ENCODE data around the gene DDR1. TPM values are rescaled to one million over a fixed set of nuclear protein-coding genes. Genes with fewer than 3 reads are reported as not detected.

DDR1 gene
- 12.3 and 13.1 TPM in 2 replicates for total RNA-seq

GRCh38 chr6:30883685-30884520 is at the start of gene DDR1:
DDR1 (plus strand) TSS chr6:30884519; CDS start chr6:30888730, 4,211 bp downstream.

DNA sequence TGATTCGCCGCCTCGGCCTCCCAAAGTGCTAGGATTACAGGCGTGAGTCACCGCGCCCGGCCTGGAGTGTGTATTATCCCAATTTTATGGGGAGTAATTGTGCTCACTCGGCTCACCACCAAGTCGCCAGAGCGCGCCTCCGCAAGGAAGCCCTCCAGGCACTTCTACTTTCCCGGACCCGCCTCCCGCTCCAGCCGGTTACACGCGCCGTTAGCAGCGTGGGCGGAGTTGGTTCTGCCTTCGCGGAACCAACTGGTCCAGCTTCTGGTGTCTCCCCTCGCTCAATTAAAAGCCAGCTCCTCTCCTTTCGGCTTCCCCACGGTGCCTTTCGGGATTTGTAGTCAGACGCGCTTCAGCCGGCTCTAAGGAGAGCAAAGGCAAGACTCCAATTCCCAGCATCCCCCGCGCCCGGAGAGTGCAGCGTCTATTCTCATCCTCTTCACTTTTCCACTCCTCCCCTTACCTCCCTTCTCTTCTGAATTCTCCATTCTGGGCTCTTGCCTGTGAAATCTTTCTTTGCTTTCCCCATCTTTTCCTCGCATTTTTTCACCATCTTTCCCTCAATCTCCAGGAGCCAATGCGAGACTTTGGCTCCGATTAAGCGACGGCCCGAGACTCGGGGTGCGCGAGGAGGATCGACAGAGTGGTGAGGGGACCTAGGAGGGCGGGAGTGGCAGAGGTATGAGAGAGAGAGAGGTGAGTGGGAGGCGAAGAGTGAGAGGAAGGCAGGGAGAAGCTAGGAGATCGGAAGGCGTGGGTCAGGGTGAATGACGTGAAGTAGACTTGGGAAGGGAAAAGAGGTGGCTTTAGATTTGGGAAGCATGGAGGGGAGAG is 23.7 kb downstream of the DDR1 start, which contains the start of gene GTF2H4:
Gene GTF2H4 (plus strand): TSS at position 450 of the 834 bp plus-strand sequence.

DNA sequence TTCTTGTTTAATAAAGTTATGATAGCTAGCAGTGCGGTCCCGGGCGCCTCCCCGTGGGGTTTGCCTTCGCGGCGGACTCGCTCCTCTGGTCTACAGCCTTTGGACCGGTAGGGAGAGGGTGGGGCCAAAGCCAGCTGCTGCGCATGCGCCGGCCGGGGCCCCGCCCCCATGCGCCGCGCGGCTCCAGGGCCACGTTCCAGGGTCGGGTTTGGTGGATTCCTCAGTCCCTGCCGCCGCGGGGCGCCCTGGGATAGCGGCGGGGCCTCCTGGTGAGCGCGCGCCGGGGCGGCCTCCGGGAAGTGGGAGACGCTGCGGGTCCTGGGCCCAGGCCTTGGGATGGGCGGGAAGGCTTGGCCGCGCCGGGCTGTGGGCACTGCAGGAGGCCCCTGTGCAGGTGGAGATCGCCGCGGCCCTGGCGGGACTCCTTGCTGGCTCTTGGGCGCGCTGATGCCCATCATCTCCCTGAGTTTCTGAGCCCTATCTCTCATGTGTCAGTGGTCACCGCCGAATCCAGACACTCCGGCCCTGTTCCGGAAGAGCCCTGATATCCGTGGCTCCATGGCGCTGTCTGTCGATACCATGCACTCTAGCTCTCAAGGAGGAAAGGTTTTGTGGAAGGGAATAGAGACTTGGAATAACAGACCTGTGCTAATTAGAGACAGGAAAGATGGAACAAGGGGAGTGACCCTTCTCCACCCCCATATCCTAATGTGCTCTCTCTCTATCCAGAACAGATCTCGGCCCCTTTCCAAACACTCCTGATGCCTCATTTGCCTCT is 29.9 kb downstream of the DDR1 start, which contains the start of gene VARS2:
Gene VARS2 (plus strand): TSS at position 163 of the 778 bp plus-strand sequence. CDS start 599 bp downstream, at position 762.

GRCh38 chr6:30931969-30932645 is 47.8 kb downstream of the DDR1 start, which contains the start of gene SFTA2:
SFTA2 (minus strand) TSS chr6:30932170; CDS start chr6:30932096, 74 bp downstream.

DNA sequence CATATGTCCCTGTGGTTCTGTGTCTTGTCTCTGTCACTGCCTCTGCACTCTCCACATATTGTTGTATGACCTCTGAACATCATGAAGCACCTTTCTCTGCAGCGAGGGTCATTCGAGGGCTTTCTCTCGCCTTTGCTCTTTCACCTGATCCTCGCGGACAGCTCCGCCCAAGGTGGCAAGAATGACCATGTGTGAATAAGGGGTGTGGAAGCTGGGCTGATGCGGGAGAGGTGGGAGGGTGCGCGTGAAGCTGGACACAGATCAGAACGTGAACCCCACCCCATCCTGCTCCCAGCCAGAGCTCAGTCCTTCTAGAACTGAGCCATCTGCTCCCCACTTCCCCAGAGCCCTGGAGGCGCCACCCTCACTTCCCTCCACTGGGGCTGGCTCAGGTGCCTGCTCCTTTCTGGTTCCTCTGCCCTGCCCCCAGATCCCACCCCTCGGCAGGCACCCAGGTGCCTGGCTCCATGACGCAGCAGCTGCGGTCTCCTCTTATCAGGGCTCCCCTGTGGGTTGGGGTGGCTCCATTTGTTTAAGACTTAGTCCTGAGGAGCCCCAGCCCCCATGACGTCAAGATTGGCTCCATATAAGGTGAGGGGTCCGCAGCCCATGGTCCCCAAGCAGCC is 56.2 kb downstream of the DDR1 start, which contains the start of gene MUCL3:
Gene MUCL3 (plus strand): TSS at position 613 of the 626 bp plus-strand sequence. CDS start 27 bp downstream, outside the sequence.

Other genes with a start within 250 kb of the DDR1 start
- gene C6orf136, start 237.4 kb upstream of the DDR1 start, total RNA-seq = 6.8 and 8.7 TPM in 2 replicates
- 25.1 and 29.6 TPM in 2 replicates for gene DHX16, start 211.5 kb upstream of the DDR1 start, total RNA-seq
- gene PPP1R18, start 197.9 kb upstream of the DDR1 start, total RNA-seq = 58.6 and 62.5 TPM in 2 replicates
- gene NRM, start 193.5 kb upstream of the DDR1 start, total RNA-seq = 21.0 and 24.1 TPM in 2 replicates
- 9.8 and 11.6 TPM in 2 replicates for gene MDC1, start 167.2 kb upstream of the DDR1 start, total RNA-seq
- 2,052 and 2,194 TPM in 2 replicates for gene TUBB, start 164.2 kb upstream of the DDR1 start, total RNA-seq
- 178 and 180 TPM in 2 replicates for gene FLOT1, start 141.8 kb upstream of the DDR1 start, total RNA-seq
- gene IER3, start 140.0 kb upstream of the DDR1 start, total RNA-seq = 56.9 and 75.8 TPM in 2 replicates
- 9.4 and 10.9 TPM in 2 replicates for gene GTF2H4, start 23.7 kb downstream of the DDR1 start, total RNA-seq
- 23.0 and 25.9 TPM in 2 replicates for gene VARS2, start 29.7 kb downstream of the DDR1 start, total RNA-seq
- not detected in 2 replicates for gene SFTA2, start 47.7 kb downstream of the DDR1 start, total RNA-seq
- gene MUCL3, start 56.5 kb downstream of the DDR1 start, total RNA-seq = not detected in 2 replicates
- not detected in 2 replicates for gene MUC21, start 99.2 kb downstream of the DDR1 start, total RNA-seq
- not detected in 2 replicates for gene MUC22, start 126.0 kb downstream of the DDR1 start, total RNA-seq
- not detected in 2 replicates for gene C6orf15, start 228.1 kb downstream of the DDR1 start, total RNA-seq
- gene PSORS1C1, start 230.3 kb downstream of the DDR1 start, total RNA-seq = under 0.01 and 0.15 TPM in 2 replicates
- gene CDSN, start 235.9 kb downstream of the DDR1 start, total RNA-seq = not detected in 2 replicates